LNCaP clone FGC (cell line): ENCODE results near the gene SPRR2F.

ENCODE experiments used
- DNase-seq: peaks from one replicate; pipeline ENCODE4 v3.0.0-alpha.2; 2011; ENCODE audit warnings: low read depth
- H3K4me3 ChIP-seq: 2 replicates; pipeline ENCODE4 v1.5.1; 2011; ENCODE audit warnings: mild to moderate bottlenecking, low read depth, low read length, control low read depth
- CTCF ChIP-seq: IDR thresholded peaks from 2 replicates; pipeline ENCODE4 v1.5.1; 2012; ENCODE audit warnings: mild to moderate bottlenecking; ENCODE audit not compliant: control insufficient read depth, insufficient read depth; ENCODE audit errors: extremely low read depth

SPRR2F gene

GRCh38 chr1:153072806-153073726 lies 40.2 kb downstream of the SPRR2F start:
- H3K4me3 ChIP-seq, result no peak overlapping the region
- no peak for DNase-seq
- no peak for TF ChIP-seq CTCF

GRCh38 chr1:153071511-153071910 lies 41.8 kb downstream of the SPRR2F start, which contains the start of gene SPRR2B:
TSS of gene SPRR2B (minus strand) at chr1:153071611. CDS start at chr1:153070839, 772 bp downstream.
- no peak for TF ChIP-seq CTCF
- no peak for DNase-seq
- no peak within 1 kb of the TSS for H3K4me3 ChIP-seq

- H3K4me3 ChIP-seq, result no peak overlapping the region
- no peak for DNase-seq
- TF ChIP-seq CTCF, result no peak
Measured at GRCh38 chr1:153070243-153070642, 43.1 kb downstream of the SPRR2F start.
